Loucy (cell line): ENCODE measurements around the gene ARMH4.

Experiments
- H2AFZ ChIP-seq: fragments of 200-600 bp; sonication (generic); 2 replicates; pipeline ENCODE4 v1.6.0; 2016; ENCODE audit warnings: antibody characterized with exemption, mild to moderate bottlenecking, low read length, moderate library complexity
- H3F3A ChIP-seq: fragments of 200-600 bp; 2 replicates; pipeline ENCODE4 v1.6.0; 2016; ENCODE audit warnings: antibody characterized with exemption, low read depth, mild to moderate bottlenecking
- H3K27me3 ChIP-seq: fragments of 200-600 bp; sonication (generic); 2 replicates; pipeline ENCODE4 v1.6.1; 2014; ENCODE audit warnings: low read length, mild to moderate bottlenecking; ENCODE audit not compliant: insufficient read depth, poor library complexity, severe bottlenecking
- H3K36me3 ChIP-seq: fragments of 200-600 bp; sonication (generic); 2 replicates; pipeline ENCODE4 v1.6.1; 2016; ENCODE audit warnings: low read length; ENCODE audit not compliant: insufficient read depth
- H3K4me1 ChIP-seq: fragments of 200-600 bp; sonication (generic); 2 replicates; pipeline ENCODE4 v1.5.1; 2014; ENCODE audit warnings: low read length, mild to moderate bottlenecking; ENCODE audit not compliant: insufficient read depth, poor library complexity, severe bottlenecking
- H3K4me2 ChIP-seq: fragments of 200-600 bp; sonication (generic); 2 replicates; pipeline ENCODE4 v1.6.0; 2014; ENCODE audit warnings: antibody characterized with exemption, low read length, low read depth, mild to moderate bottlenecking; ENCODE audit not compliant: poor library complexity, severe bottlenecking
- H3K4me3 ChIP-seq: fragments of 200-600 bp; sonication (generic); 2 replicates; pipeline ENCODE4 v1.5.1; 2014; ENCODE audit warnings: low read length, mild to moderate bottlenecking, mixed read lengths; ENCODE audit not compliant: poor library complexity, severe bottlenecking
- H3K79me2 ChIP-seq: fragments of 200-600 bp; sonication (generic); 2 replicates; pipeline ENCODE4 v1.6.1; 2014; ENCODE audit warnings: low read length; ENCODE audit not compliant: insufficient read depth
- H3K9ac ChIP-seq: fragments of 200-600 bp; sonication (generic); 2 replicates; pipeline ENCODE4 v1.6.0; 2014; ENCODE audit warnings: mild to moderate bottlenecking, low read depth, low read length, moderate library complexity; ENCODE audit not compliant: poor library complexity, severe bottlenecking
- H3K9me2 ChIP-seq: fragments of 200-600 bp; sonication (generic); replicated peaks from 2 replicates; pipeline ENCODE4 v1.6.1; 2016; ENCODE audit warnings: low read depth, low read length, mixed read lengths
- H3K9me3 ChIP-seq: fragments of 200-600 bp; sonication (generic); 2 replicates; pipeline ENCODE4 v1.6.1; 2014; ENCODE audit warnings: mild to moderate bottlenecking, antibody characterized with exemption, low read length, low read depth; ENCODE audit not compliant: insufficient read depth
- H4K20me1 ChIP-seq: fragments of 200-600 bp; sonication (generic); 2 replicates; pipeline ENCODE4 v1.6.0; 2014; ENCODE audit warnings: antibody characterized with exemption, low read length, mild to moderate bottlenecking; ENCODE audit not compliant: insufficient read depth, poor library complexity, severe bottlenecking
- CTCF ChIP-seq: fragments of 200-600 bp; sonication (generic); conservative IDR thresholded peaks from 2 replicates; pipeline ENCODE4 v1.5.1; 2014; ENCODE audit warnings: mild to moderate bottlenecking, antibody characterized with exemption, low read length
- EZH2phosphoT487 ChIP-seq: fragments of 200-600 bp; IDR thresholded peaks from 2 replicates; pipeline ENCODE4 v1.6.1; 2018; ENCODE audit warnings: antibody characterized with exemption, mild to moderate bottlenecking, moderate library complexity, borderline replicate concordance

Gene ARMH4

GRCh38 chr14:57957441-57957840 lies 194.6 kb downstream of the ARMH4 start:
- Histone ChIP-seq H3K79me2 (no peaks in the 10 kb centered on the region), H3K4me2 (no peak overlapping the region), H3K4me3 (no peak overlapping the region), H3K36me3 (no peaks in the 10 kb centered on the region), H3K9me3 (no peaks in the 10 kb centered on the region), H3K9ac (no peak overlapping the region), H3K9me2 (no peaks in the 10 kb centered on the region), H3K4me1 (no peaks in the 10 kb centered on the region), H2AFZ (no peak overlapping the region), H3F3A (no peaks in the 10 kb centered on the region), H3K27me3 (no peaks in the 10 kb centered on the region), H4K20me1 (no peaks in the 10 kb centered on the region)
- no peak for TF ChIP-seq CTCF
- TF ChIP-seq EZH2phosphoT487: no peak
